GM12878 (cell line): ENCODE data around the gene TSPYL4. TPM values are rescaled to one million over a fixed set of nuclear protein-coding genes. Genes with fewer than 3 reads are reported as not detected.
"Not testable (repeated sequence)": the region's sequence is repeated elsewhere in the genome, so short reads cannot be mapped to it uniquely, and the experiment has no call there.

Experiments
- ATAC-seq: fragments of 200-7000 bp; cut with Tn5 transposase; 3 replicates; pipeline ENCODE4 v1.9.1; 2020; ENCODE audit warnings: mild to moderate bottlenecking, moderate library complexity
- BruUV-seq: library from RNA; stranded (reverse); fragments of 400-500 nt; replicated peaks from 2 replicates; lab custom pipeline; 2021; lab: Mats Ljungman, UMichigan
- CTCF ChIA-PET: fragments of 300-600 bp; sonication (Branson Sonifier 250); formaldehyde crosslinking; extraction: SDS; loops from one replicate; lab custom pipeline; 2021; ENCODE audit warnings: inconsistent platforms; lab: Yijun Ruan, JAX
- POLR2A ChIA-PET: fragments of 350-600 bp; formaldehyde crosslinking; extraction: SDS; loops from one replicate; lab custom pipeline; 2021; ENCODE audit warnings: inconsistent platforms; lab: Charles Lee
- RAD21 ChIA-PET: fragments of 300-600 bp; sonication (Branson Sonifier 250); formaldehyde crosslinking; loops from one replicate; lab custom pipeline; 2023; ENCODE audit warnings: antibody characterized with exemption; ENCODE audit not compliant: unreplicated experiment; lab: Charles Lee
- SMC1A ChIA-PET: fragments of 300-600 bp; sonication (Branson Sonifier 250); formaldehyde crosslinking; loops from one replicate; lab custom pipeline; 2023; ENCODE audit not compliant: unreplicated experiment, uncharacterized antibody; lab: Charles Lee
- DNase-seq: peaks from one replicate; pipeline ENCODE4 v3.0.0-alpha.2; 2011; ENCODE audit warnings: low read depth, low spot score
- FAIRE-seq: peaks from 3 replicates; lab custom pipeline; 2011; peaks lifted over from hg19 to GRCh38; lab: Jason Lieb, UNC
- H2AFZ ChIP-seq: 2 replicates; pipeline ENCODE4 v1.6.0; 2011; ENCODE audit warnings: low read depth, low read length, control low read depth; ENCODE audit not compliant: control insufficient read depth
- H3K27ac ChIP-seq: 2 replicates; pipeline ENCODE4 v1.5.1; 2011; ENCODE audit warnings: control low read depth; ENCODE audit not compliant: control insufficient read depth, insufficient read depth
- H3K27me3 ChIP-seq, 2 experiments: replicated peaks in 1 of 2; 2 replicates each; pipeline versions ENCODE4 v1.6.0 to v1.6.1; 2011; ENCODE audit warnings: low read length in 1 of 2; ENCODE audit not compliant: control insufficient read depth in 2 of 2, insufficient read depth in 2 of 2
- H3K36me3 ChIP-seq, 2 experiments: 2 replicates each; pipeline ENCODE4 v1.5.1; 2011; ENCODE audit warnings: low read length in 1 of 2; ENCODE audit not compliant: control insufficient read depth in 2 of 2, insufficient read depth in 2 of 2
- H3K4me1 ChIP-seq: 2 replicates; pipeline ENCODE4 v1.6.1; 2011; ENCODE audit warnings: mild to moderate bottlenecking, low read length, moderate library complexity, mixed read lengths; ENCODE audit not compliant: control insufficient read depth, insufficient read depth
- H3K4me2 ChIP-seq: 2 replicates; pipeline ENCODE4 v1.6.0; 2011; ENCODE audit warnings: control low read depth; ENCODE audit not compliant: control insufficient read depth, insufficient read depth
- H3K4me3 ChIP-seq: fragments of 200-600 bp; sonication (generic); 2 replicates; pipeline ENCODE4 v1.5.1; 2016
- H3K79me2 ChIP-seq: 2 replicates; pipeline ENCODE4 v1.6.0; 2011; ENCODE audit warnings: low read length; ENCODE audit not compliant: control insufficient read depth, insufficient read depth
- H3K9ac ChIP-seq: 2 replicates; pipeline ENCODE4 v1.8.0; 2011; ENCODE audit warnings: low read length, control low read depth, mixed read lengths; ENCODE audit not compliant: control insufficient read depth, insufficient read depth
- H3K9me3 ChIP-seq: replicated peaks from 3 replicates; pipeline ENCODE4 v1.5.1; 2011; ENCODE audit warnings: mild to moderate bottlenecking, low read length; ENCODE audit not compliant: control insufficient read depth, insufficient read depth
- H4K20me1 ChIP-seq: 2 replicates; pipeline ENCODE4 v1.6.0; 2011; ENCODE audit not compliant: control insufficient read depth, insufficient read depth
- ETV6 ChIP-seq, 2 experiments: fragments of 450-650 bp in 1 of 2; IDR thresholded peaks in 1 of 2; conservative IDR thresholded peaks in 1 of 2; 2 replicates each; pipeline ENCODE4 v1.6.1; 2014; ENCODE audit warnings: antibody characterized with exemption in 1 of 2, borderline replicate concordance in 1 of 2, low read depth in 1 of 2, mild to moderate bottlenecking in 1 of 2, moderate library complexity in 1 of 2
- HDAC2 ChIP-seq: fragments of 200-600 bp; sonication (generic); IDR thresholded peaks from 2 replicates; pipeline ENCODE4 v1.6.1; 2017
- POLR2AphosphoS2 ChIP-seq: IDR thresholded peaks from 2 replicates; pipeline ENCODE4 v1.6.1; 2011; ENCODE audit warnings: low read depth, mild to moderate bottlenecking, low read length, improper control_type of control experiment, moderate library complexity
- SMC3 ChIP-seq: IDR thresholded peaks from 2 replicates; pipeline ENCODE4 v1.6.1; 2011; ENCODE audit warnings: low read length, improper control_type of control experiment, borderline replicate concordance
- SUZ12 ChIP-seq: fragments of 200-600 bp; sonication (generic); IDR thresholded peaks from one replicate; pipeline ENCODE4 v1.6.1; 2018; ENCODE audit warnings: antibody characterized with exemption, mild to moderate bottlenecking; ENCODE audit not compliant: unreplicated experiment
- ZNF207 ChIP-seq: fragments of 450-650 bp; IDR thresholded peaks from 2 replicates; pipeline ENCODE4 v1.6.1; 2014; ENCODE audit warnings: antibody characterized with exemption, mild to moderate bottlenecking, borderline replicate concordance
- WGBS: methylation state at CpG from one replicate; pipeline ENCODE4 v1.1.6; 2016; ENCODE audit warnings: low lambda C conversion rate; ENCODE audit not compliant: insufficient replicate concordance, insufficient coverage; ENCODE audit errors: missing lambda C conversion rate; 5-methylcytosine and 5-hydroxymethylcytosine counted together
- in situ Hi-C: fragments of 300-500 bp; cut with MboI; formaldehyde crosslinking; loops from 9 replicates; pipeline ENCODE4 v1.14.3; 2018; ENCODE audit warnings: mixed read lengths
- intact Hi-C: fragments of 100-400 bp; cut with micrococcal nuclease; formaldehyde crosslinking; loops from one replicate; pipeline ENCODE4 v1.14.2; 2022; ENCODE audit not compliant: unreplicated experiment
- polyA plus RNA-seq, 11 experiments: library from polyadenylated mRNA; depleted of rRNA in 4 of 11; unstranded in 6 of 11; stranded (reverse) in 5 of 11; fragments of >200 nt; fragmentation: Nextera tagmentation in 4 of 11; fragmentation: Illumina TruSeq in 1 of 11; extraction: Ambion mirVana in 4 of 11; extraction: Trizol in 1 of 11; gene quantifications; 1 replicate in 1 of 11; 2 replicates in 10 of 11; pipeline versions ENCODE4 v1.2.1 to v1.2.3, GENCODE V29; 2011 to 2016; ENCODE audit warnings: inconsistent platforms in 2 of 11, missing spikeins in 2 of 11, low read depth in 1 of 11
- total RNA-seq, 4 experiments: library from RNA; depleted of rRNA in 3 of 4; stranded (reverse); fragments of >200 nt in 3 of 4; fragmentation: Illumina TruSeq in 1 of 4; extraction: Trizol in 1 of 4; gene quantifications; 2 replicates each; pipeline versions ENCODE4 v1.2.1 to v1.2.3, GENCODE V29; 2013 to 2021
- TF ChIP-seq, protein P1 (sequence below), 3 experiments: IDR thresholded peaks in 2 of 3; conservative IDR thresholded peaks in 1 of 3; 2 replicates each; pipeline ENCODE4 v1.5.1; 2011; ENCODE audit warnings: low read depth in 3 of 3, low read length in 3 of 3, mild to moderate bottlenecking in 3 of 3, control low read depth in 2 of 3, moderate library complexity in 2 of 3, inconsistent platforms in 1 of 3, mixed read lengths in 1 of 3; ENCODE audit not compliant: control insufficient read depth in 2 of 3, insufficient read depth in 1 of 3; ENCODE audit errors: extremely low read depth in 1 of 3

The TSPYL4 gene
- total and polyA plus RNA-seq, 10 of the 15 experiments (the other 5 are each of a cell fraction or from before 2014, with no cell fraction given): 1.5 to 27.6 (median 20.0) TPM

DNA sequence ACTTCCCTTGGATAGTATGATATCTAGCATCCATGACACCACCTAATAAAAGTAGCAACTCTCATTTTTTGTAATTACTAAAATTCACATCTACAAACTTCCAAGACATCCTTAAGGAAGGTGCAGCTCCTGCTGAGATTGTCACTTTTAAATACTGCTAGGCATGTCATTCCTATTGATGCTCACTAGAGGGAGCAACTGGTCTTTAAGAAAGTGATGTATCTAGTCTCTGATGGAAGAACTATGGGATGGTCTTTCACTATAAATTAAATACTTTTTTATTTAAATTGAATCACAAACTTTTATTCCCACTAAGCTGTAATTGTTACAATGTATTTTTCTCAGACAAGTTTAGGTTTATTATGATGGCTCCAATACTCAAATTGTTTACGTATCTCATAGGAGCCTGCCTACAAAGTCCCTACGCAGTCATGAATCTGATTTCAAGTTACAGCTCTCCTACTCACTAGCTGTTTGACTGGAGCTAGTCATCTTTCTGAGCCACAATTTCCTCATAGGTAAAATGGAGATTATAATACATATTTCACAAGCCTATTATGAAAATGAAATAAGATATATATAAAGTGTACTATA is 33.9 kb upstream of the TSPYL4 start (continued):
- TF ChIP-seq, protein P1, sequence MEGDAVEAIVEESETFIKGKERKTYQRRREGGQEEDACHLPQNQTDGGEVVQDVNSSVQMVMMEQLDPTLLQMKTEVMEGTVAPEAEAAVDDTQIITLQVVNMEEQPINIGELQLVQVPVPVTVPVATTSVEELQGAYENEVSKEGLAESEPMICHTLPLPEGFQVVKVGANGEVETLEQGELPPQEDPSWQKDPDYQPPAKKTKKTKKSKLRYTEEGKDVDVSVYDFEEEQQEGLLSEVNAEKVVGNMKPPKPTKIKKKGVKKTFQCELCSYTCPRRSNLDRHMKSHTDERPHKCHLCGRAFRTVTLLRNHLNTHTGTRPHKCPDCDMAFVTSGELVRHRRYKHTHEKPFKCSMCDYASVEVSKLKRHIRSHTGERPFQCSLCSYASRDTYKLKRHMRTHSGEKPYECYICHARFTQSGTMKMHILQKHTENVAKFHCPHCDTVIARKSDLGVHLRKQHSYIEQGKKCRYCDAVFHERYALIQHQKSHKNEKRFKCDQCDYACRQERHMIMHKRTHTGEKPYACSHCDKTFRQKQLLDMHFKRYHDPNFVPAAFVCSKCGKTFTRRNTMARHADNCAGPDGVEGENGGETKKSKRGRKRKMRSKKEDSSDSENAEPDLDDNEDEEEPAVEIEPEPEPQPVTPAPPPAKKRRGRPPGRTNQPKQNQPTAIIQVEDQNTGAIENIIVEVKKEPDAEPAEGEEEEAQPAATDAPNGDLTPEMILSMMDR (IDR thresholded peaks at IDR 0.05 in 2 of 3, conservative IDR thresholded peaks at IDR 0.05 in 1 of 3; ENCODE audit: control insufficient read depth in 2 of 3, extremely low read depth in 1 of 3, insufficient read depth in 1 of 3, low read depth in 3 of 3, low read length in 3 of 3): peak; percentile 80 to 85 (median 81); a peak in 5 of 6 replicates
- TF ChIP-seq POLR2AphosphoS2: no peak
- TF ChIP-seq HDAC2: no peak
- TF ChIP-seq SMC3: peak; percentile 87

DNA sequence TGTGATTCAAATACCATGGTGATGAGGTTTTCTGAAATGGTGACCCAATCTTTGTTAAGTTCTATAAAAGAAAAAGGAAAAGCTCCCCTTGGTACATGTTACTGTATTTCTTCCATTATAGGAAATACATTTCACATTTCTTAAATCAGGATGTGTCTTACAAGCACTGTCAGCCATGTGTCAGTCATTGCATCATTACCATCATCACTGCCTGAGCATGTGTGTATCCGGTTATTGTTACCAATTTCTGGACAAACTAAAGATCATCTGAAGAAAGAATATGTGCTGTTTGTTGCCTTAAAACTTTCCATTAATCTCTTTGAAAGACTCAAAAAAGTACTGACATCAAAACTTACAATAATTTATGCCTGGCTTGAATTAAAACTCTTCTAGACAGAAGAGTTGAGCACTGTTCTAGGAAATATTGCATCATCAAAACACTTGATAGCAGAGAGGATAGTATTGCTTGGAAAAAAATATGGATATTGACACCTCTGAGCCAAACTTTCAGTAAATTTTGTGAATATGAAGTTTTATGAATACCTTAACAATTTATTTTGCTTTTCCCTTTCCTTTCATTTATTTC is 33.0 kb upstream of the TSPYL4 start:
- CTCF ChIA-PET: interaction anchor here (0.6 to 4.1 kb wide), 59 partner anchors 7 to 1182 kb away, joined by 3 to 96 read pairs (median 6); partner anchors contain the start of genes TSPYL1 and TSPYL4
- FAIRE-seq: no peak
- Histone ChIP-seq H3K9me3 (no peaks in the 10 kb centered on the region; the same call in 2 of the 3 replicates), H3K79me2 (no peaks in the 10 kb centered on the region), H3K36me3 (no peaks in the 10 kb centered on the region), H3K4me1 (peaks cover under 1% of the 10 kb centered on the region; the same call in 1 of the 2 replicates), H3K4me3 (no peak overlapping the region), H2AFZ (no peak overlapping the region), H3K27ac (no peak overlapping the region), H4K20me1 (no peaks in the 10 kb centered on the region), H3K9ac (no peak overlapping the region), H3K27me3 (no peaks in the 10 kb centered on the region), H3K4me2 (no peak overlapping the region)
- no TSS peak for BruUV-seq
- in situ Hi-C loops: no loop called here
- ATAC-seq: no peak
- WGBS: 95% methylated on average over 1 of the region's 1 CpG
- intact Hi-C loops: loop anchor here (1.0 to 5.0 kb wide), 5 partner anchors 85 to 274 kb away; partner anchors contain the start of gene DSE
- no peak for DNase-seq
- no peak for TF ChIP-seq ZNF207
- no peak for TF ChIP-seq SUZ12
- TF ChIP-seq ETV6 (conservative IDR thresholded peaks at IDR 0.05 in 1 of 2, IDR thresholded peaks at IDR 0.05 in 1 of 2; ENCODE audit: borderline replicate concordance in 1 of 2, low read depth in 1 of 2): no peak
- POLR2A ChIA-PET: no interaction called here
- RAD21 ChIA-PET: interaction anchor here (0.5 to 4.4 kb wide), 29 partner anchors 8 to 379 kb away, joined by 3 to 54 read pairs (median 5); partner anchors contain the start of genes CALHM5, DSE and RWDD1
- SMC1A ChIA-PET: interaction anchor here (0.6 to 7.4 kb wide), 39 partner anchors 7 to 358 kb away, joined by 3 to 42 read pairs (median 6); partner anchors contain the start of gene TSPYL1

DNA sequence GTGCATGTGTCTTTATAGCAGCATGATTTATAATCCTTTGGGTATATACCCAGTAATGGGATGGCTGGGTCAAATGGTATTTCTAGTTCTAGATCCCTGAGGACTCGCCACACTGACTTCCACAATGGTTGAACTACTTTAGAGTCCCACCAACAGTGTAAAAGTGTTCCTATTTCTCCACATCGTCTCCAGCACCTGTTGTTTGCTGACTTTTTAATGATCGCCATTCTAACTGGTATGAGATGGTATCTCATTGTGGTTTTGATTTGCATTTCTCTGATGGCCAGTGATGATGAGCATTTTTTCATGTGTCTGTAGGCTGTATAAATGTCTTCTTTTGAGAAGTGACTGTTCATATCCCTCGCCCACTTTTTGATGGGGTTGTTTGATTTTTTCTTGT is 31.1 kb upstream of the TSPYL4 start:
- FAIRE-seq: not testable (repeated sequence)

More for the DNA sequence above, 31.1 kb upstream of the TSPYL4 start:
- H3K4me3 ChIP-seq, H3K4me2 ChIP-seq, ATAC-seq, H4K20me1 ChIP-seq, BruUV-seq, RAD21 ChIA-PET, CTCF ChIA-PET, H3K4me1 ChIP-seq, H3K27me3 ChIP-seq, H3K9ac ChIP-seq, H3K36me3 ChIP-seq, H3K9me3 ChIP-seq, H3K27ac ChIP-seq, DNase-seq, POLR2A ChIA-PET, H3K79me2 ChIP-seq, H2AFZ ChIP-seq, in situ Hi-C loops: not testable (repeated sequence)
- intact Hi-C loops: loop anchor here (5.0 kb wide), 2 partner anchors 87 to 122 kb away; partner anchors contain the start of gene DSE
- 83% methylated on average over 4 of the region's 4 CpGs for WGBS
- SMC1A ChIA-PET: interaction anchor here (3.4 to 3.8 kb wide), 2 partner anchors 116 to 166 kb away, joined by 9 to 25 read pairs; no protein-coding TSS in a partner anchor
